Cardiac fibroblast (primary cell): ENCODE results near the gene DNTT.
"Not testable (repeated sequence)": the region's sequence is repeated elsewhere in the genome, so short reads cannot be mapped to it uniquely, and the experiment has no call there.

Experiments used
- DNase-seq, 2 donors: peaks; one replicate each; pipeline versions ENCODE4 v3.0.0 to v3.0.0-alpha.2; 2010; ENCODE audit warnings: low read depth in 2 of 2
- H3K4me3 ChIP-seq, 2 donors: replicated peaks in 1 of 2; 1 replicate in 1 of 2; 2 replicates in 1 of 2; pipeline ENCODE4 v1.5.1; 2011; ENCODE audit warnings: low read depth in 2 of 2, low read length in 2 of 2, mild to moderate bottlenecking in 2 of 2, moderate library complexity in 1 of 2
- TF ChIP-seq, protein P1 (sequence below): IDR thresholded peaks from one replicate; pipeline ENCODE4 v1.5.1; 2011; ENCODE audit warnings: low read depth, mild to moderate bottlenecking, low read length, inconsistent platforms

Gene DNTT

DNA sequence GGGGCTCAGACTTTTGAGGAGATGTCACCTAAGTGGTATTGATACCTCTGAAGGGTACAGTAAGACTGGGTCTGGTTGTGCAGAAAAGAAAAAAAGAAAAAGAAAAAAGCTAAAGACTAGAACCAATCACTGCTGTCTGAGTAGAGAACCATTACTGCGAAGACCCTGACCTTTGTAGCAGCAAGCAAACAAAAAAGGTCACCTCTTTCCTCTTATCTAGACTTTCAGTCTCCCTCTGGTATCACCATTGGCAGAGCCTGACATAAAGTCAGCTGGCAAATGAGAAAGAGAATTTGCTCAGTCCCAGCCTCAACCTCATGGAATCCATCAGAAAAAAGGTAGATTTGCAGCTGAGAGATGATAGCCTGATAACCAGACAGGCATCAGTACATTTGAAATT is 2.6 kb upstream of the DNTT start:
- TF ChIP-seq, protein P1, sequence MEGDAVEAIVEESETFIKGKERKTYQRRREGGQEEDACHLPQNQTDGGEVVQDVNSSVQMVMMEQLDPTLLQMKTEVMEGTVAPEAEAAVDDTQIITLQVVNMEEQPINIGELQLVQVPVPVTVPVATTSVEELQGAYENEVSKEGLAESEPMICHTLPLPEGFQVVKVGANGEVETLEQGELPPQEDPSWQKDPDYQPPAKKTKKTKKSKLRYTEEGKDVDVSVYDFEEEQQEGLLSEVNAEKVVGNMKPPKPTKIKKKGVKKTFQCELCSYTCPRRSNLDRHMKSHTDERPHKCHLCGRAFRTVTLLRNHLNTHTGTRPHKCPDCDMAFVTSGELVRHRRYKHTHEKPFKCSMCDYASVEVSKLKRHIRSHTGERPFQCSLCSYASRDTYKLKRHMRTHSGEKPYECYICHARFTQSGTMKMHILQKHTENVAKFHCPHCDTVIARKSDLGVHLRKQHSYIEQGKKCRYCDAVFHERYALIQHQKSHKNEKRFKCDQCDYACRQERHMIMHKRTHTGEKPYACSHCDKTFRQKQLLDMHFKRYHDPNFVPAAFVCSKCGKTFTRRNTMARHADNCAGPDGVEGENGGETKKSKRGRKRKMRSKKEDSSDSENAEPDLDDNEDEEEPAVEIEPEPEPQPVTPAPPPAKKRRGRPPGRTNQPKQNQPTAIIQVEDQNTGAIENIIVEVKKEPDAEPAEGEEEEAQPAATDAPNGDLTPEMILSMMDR = no peak
- DNase-seq = no peak
- no peak overlapping the region for H3K4me3 ChIP-seq

DNA sequence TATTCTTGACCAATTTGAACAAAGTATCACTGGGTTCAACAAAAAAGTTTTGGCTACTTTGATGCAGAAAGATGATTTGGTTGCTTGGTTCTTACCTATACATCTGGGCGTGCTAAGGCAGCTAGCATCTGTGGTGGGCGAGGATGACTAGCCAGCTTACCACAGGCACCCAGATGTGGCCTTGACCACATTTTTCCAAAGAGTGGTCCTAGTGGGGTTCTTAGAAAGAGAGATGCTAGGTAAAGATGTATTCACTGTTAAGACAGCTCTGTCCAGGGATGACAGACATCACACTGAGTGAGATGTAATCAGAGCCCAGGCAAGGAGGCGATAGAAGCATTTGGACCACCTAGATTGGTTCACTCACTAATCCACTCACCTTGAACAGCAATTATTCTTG is 785 bp downstream of the DNTT start:
- no peak overlapping the region for H3K4me3 ChIP-seq
- TF ChIP-seq, protein P1 = no peak
- no peak for DNase-seq

DNA sequence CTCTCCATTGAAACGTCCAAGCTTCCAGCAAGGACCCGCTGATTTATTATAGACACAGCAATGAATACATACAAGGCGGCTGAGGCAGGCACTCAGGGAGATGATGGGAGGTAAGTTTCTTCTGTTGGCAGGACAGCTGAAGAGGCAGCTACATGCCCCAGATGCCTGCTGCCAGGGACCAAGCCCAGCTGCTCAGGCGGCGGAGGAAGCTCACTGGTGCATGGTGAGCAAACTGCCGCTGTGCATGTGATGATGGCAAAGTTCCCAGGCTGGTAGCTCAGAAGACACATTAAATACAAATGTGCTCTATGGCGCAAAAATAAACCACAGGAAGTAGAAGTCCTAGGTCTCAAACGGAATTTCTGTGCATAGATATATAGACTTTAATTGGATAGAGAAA is 2.3 kb downstream of the DNTT start:
- DNase-seq = no peak
- H3K4me3 ChIP-seq = no peak overlapping the region
- TF ChIP-seq, protein P1 = no peak

DNA sequence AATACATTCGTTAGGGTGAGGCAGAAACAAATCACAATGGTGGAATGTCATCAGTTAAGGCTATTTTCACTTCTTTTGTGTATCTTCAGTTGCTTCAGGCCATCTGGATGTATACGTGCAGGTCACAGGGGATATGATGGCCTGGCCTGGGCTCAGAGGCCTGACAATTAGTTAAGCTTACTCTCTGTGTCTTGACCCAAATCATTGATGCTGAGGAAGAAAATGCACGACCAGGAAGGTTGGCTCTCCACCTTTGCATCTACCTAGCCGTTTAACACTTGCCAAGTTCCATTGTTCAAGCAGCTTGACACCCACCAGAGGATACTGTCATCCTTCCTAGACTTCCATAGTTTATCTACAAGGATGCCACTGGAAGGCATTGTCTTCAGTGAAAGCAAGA is 4.6 kb downstream of the DNTT start:
- DNase-seq, H3K4me3 ChIP-seq: not testable (repeated sequence)

DNA sequence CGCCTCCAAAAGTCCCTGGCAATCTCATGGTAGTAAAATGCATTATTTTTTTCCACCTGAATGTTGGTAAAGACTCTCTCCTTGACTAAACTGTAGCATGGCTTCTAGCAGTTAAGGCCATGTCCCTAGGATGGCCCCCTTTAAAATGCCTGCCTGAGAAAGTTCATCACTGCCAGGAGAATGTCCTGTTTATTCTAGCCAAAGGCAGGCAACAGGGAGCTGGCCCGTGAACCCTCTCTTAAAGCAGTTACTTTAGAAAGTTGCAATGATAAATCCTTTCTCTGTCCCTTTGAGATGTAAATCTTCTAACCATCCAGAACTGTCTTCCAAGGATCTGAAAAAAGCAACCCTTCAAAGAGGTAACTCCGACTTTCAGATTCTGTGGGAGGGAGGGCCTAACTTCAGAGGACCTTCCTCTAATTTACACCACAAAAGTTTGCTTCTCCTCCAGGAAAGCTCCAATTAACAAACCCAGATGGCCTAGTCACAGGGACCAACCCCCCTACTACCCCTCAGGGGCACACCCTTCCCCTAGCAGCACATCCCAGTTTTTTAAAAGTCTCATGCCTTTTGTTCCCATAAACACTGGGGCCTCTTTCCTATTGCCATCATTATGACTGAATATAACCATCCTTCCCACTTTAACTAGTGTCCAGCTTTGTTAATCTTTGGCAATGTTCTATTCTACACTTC is 5.5 kb downstream of the DNTT start:
- H3K4me3 ChIP-seq = no peak overlapping the region
- DNase-seq = no peak
- TF ChIP-seq, protein P1 = no peak

DNA sequence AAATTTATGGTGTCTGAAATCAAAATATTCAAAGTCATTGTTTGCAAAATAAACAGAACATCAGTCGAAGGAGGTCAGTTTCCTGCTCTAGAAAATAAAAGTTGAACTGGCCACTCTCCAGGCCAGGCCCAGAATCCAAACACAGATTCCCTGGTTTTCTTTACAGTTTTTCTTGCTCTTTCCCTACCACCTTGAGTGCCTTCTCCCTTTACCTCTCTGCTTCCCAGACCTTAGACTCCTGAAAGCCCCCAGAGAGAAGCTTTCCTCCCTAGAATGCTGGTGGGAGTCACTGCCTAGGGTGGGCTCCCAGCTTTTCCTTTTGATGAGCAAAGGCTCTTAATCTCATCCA is 6.1 kb downstream of the DNTT start:
- no peak overlapping the region for H3K4me3 ChIP-seq
- TF ChIP-seq, protein P1 = no peak
- no peak for DNase-seq

DNA sequence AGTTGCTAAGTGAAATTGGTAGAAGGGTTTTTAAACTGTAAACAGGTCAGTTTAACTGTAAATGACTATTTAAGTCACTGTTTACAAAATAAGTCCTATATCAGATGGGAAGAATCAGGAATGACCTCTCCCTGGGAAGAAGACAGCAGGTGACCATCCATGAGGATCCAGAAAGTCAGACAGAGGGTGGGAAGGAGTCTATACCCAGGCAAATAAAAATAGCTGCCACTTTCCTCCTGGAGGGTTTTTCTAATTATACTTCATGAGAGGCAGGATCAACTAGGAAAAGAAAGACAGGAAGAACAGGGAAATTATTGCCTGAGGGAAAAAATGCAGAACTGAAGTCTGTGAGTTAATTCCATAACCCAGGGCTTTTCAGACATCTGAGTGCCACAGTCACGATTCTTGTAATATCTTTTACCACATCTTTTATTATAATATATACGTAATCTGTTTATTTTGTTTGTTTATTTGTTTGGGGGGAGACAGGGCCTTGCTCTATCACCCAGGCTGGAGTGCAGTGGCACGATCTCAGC is 7.0 kb downstream of the DNTT start:
- TF ChIP-seq, protein P1 = no peak
- DNase-seq = no peak
- H3K4me3 ChIP-seq = no peak overlapping the region
